NOMO-1 (cell line): ENCODE data around the gene ROR1.

Experiments used
- DNase-seq, 2 experiments: peaks; one replicate each; lab custom pipeline; 2025; ENCODE audit not compliant: unreplicated experiment in 2 of 2; lab: John Stamatoyannopoulos, UW

The ROR1 gene

GRCh38 chr1:63922848-63923247, 149.0 kb downstream of the ROR1 start:
- DNase-seq: no peak

GRCh38 chr1:63923302-63923701, 149.5 kb downstream of the ROR1 start:
- no peak for DNase-seq

- no peak for DNase-seq
These were observed 150.8 kb downstream of the ROR1 start for GRCh38 chr1:63924600-63924999.

GRCh38 chr1:63928186-63929105, 154.6 kb downstream of the ROR1 start:
- DNase-seq: no peak

GRCh38 chr1:63929106-63929478, 155.3 kb downstream of the ROR1 start:
- no peak for DNase-seq

GRCh38 chr1:63931468-63931867, 157.7 kb downstream of the ROR1 start:
- no peak for DNase-seq

GRCh38 chr1:63934697-63935096, 160.9 kb downstream of the ROR1 start:
- DNase-seq: no peak

- DNase-seq: no peak
These were observed 161.3 kb downstream of the ROR1 start for GRCh38 chr1:63935143-63935542.

- no peak for DNase-seq
These were observed 161.7 kb downstream of the ROR1 start for GRCh38 chr1:63935553-63935952.

GRCh38 chr1:63936276-63936675, 162.5 kb downstream of the ROR1 start:
- DNase-seq: no peak

GRCh38 chr1:63936801-63937200, 163.0 kb downstream of the ROR1 start:
- DNase-seq: no peak

GRCh38 chr1:63937461-63938022, 163.7 kb downstream of the ROR1 start:
- DNase-seq: peak in 1 of 2 experiments; percentile 1

GRCh38 chr1:63940440-63940839, 166.6 kb downstream of the ROR1 start:
- no peak for DNase-seq

- DNase-seq: no peak
These were observed 169.6 kb downstream of the ROR1 start for GRCh38 chr1:63943393-63943792.

GRCh38 chr1:63945943-63946342, 172.1 kb downstream of the ROR1 start:
- no peak for DNase-seq

GRCh38 chr1:63946866-63947491, 173.2 kb downstream of the ROR1 start:
- no peak for DNase-seq

- DNase-seq: no peak
These were observed 174.1 kb downstream of the ROR1 start for GRCh38 chr1:63947904-63948303.

- no peak for DNase-seq
These were observed 176.2 kb downstream of the ROR1 start for GRCh38 chr1:63950023-63950422.

GRCh38 chr1:63951059-63951946, 177.5 kb downstream of the ROR1 start:
- DNase-seq: no peak

GRCh38 chr1:63954187-63954586, 180.4 kb downstream of the ROR1 start:
- DNase-seq: no peak
